ENCODE data around the gene SEPTIN11.
"Not testable (repeated sequence)": the region's sequence is repeated elsewhere in the genome, so short reads cannot be mapped to it uniquely, and the experiment has no call there.

SEPTIN11 gene

GRCh38 chr4:76950956-76951671 is 1.6 kb downstream of the SEPTIN11 start:
- DNase-seq (ENCODE audit: low read depth): no peak
- peak overlapping the region; percentile 62 for H3K4me3 ChIP-seq (ENCODE audit: low read depth, low read length)

- peak overlapping the region; percentile 62 for H3K4me3 ChIP-seq (ENCODE audit: low read depth, low read length)
- no peak for DNase-seq (ENCODE audit: low read depth)
Measured at GRCh38 chr4:76951672-76952010, 2.1 kb downstream of the SEPTIN11 start.

GRCh38 chr4:76952071-76952470 is 2.5 kb downstream of the SEPTIN11 start:
- no peak for DNase-seq (ENCODE audit: low read depth)
- peak overlapping the region; percentile 62 for H3K4me3 ChIP-seq (ENCODE audit: low read depth, low read length)

GRCh38 chr4:76952656-76953582 is 3.4 kb downstream of the SEPTIN11 start:
- DNase-seq (ENCODE audit: low read depth): no peak
- H3K4me3 ChIP-seq (ENCODE audit: low read depth, low read length): peak overlapping the region; percentile 62

- DNase-seq (ENCODE audit: low read depth): no peak
- H3K4me3 ChIP-seq (ENCODE audit: low read depth, low read length): no peak overlapping the region
Measured at GRCh38 chr4:76953956-76954355, 4.4 kb downstream of the SEPTIN11 start.

- H3K4me3 ChIP-seq (ENCODE audit: low read depth, low read length): no peak overlapping the region
- DNase-seq (ENCODE audit: low read depth): no peak
Measured at GRCh38 chr4:76954489-76954888, 4.9 kb downstream of the SEPTIN11 start.

GRCh38 chr4:76955182-76955581 is 5.6 kb downstream of the SEPTIN11 start:
- no peak overlapping the region for H3K4me3 ChIP-seq (ENCODE audit: low read depth, low read length)
- peak; percentile 69 for DNase-seq (ENCODE audit: low read depth)

GRCh38 chr4:76957004-76957738 is 7.6 kb downstream of the SEPTIN11 start:
- DNase-seq (ENCODE audit: low read depth): no peak
- no peak overlapping the region for H3K4me3 ChIP-seq (ENCODE audit: low read depth, low read length)

GRCh38 chr4:76958891-76959290 is 9.3 kb downstream of the SEPTIN11 start:
- H3K4me3 ChIP-seq (ENCODE audit: low read depth, low read length): no peak overlapping the region
- no peak for DNase-seq (ENCODE audit: low read depth)

GRCh38 chr4:76960014-76960413 is 10.5 kb downstream of the SEPTIN11 start:
- no peak overlapping the region for H3K4me3 ChIP-seq (ENCODE audit: low read depth, low read length)
- DNase-seq (ENCODE audit: low read depth): no peak

GRCh38 chr4:76962406-76963130 is 13.0 kb downstream of the SEPTIN11 start:
- H3K4me3 ChIP-seq (ENCODE audit: low read depth, low read length): no peak overlapping the region
- DNase-seq (ENCODE audit: low read depth): no peak

GRCh38 chr4:76963131-76963750 is 13.7 kb downstream of the SEPTIN11 start:
- DNase-seq (ENCODE audit: low read depth): no peak

GRCh38 chr4:76963927-76964326 is 14.4 kb downstream of the SEPTIN11 start:
- H3K4me3 ChIP-seq (ENCODE audit: low read depth, low read length); DNase-seq (ENCODE audit: low read depth): not testable (repeated sequence)

More at GRCh38 chr4:76963131-76963750, 13.7 kb downstream of the SEPTIN11 start:
- no peak overlapping the region for H3K4me3 ChIP-seq (ENCODE audit: low read depth, low read length)

GRCh38 chr4:76964769-76965168 is 15.2 kb downstream of the SEPTIN11 start:
- no peak overlapping the region for H3K4me3 ChIP-seq (ENCODE audit: low read depth, low read length)
- no peak for DNase-seq (ENCODE audit: low read depth)

GRCh38 chr4:76965866-76966579 is 16.5 kb downstream of the SEPTIN11 start:
- DNase-seq (ENCODE audit: low read depth): no peak
- H3K4me3 ChIP-seq (ENCODE audit: low read depth, low read length): no peak overlapping the region

- no peak for DNase-seq (ENCODE audit: low read depth)
- H3K4me3 ChIP-seq (ENCODE audit: low read depth, low read length): no peak overlapping the region
Measured at GRCh38 chr4:76968937-76969336, 19.4 kb downstream of the SEPTIN11 start.

- DNase-seq (ENCODE audit: low read depth): no peak
- no peak overlapping the region for H3K4me3 ChIP-seq (ENCODE audit: low read depth, low read length)
Measured at GRCh38 chr4:76969495-76969894, 19.9 kb downstream of the SEPTIN11 start.

- DNase-seq (ENCODE audit: low read depth): no peak
- H3K4me3 ChIP-seq (ENCODE audit: low read depth, low read length): no peak overlapping the region
Measured at GRCh38 chr4:76969941-76970529, 20.5 kb downstream of the SEPTIN11 start.
